ENCODE data around the gene DLST.

GRCh38 chr14:74918380-74918779, 36.7 kb downstream of the DLST start:
- no peak for TF ChIP-seq CTCF (conservative IDR thresholded peaks at IDR 0.05)
- TF ChIP-seq EZH2 (IDR thresholded peaks at IDR 0.05; ENCODE audit: low read depth) = no peak
